Measurements from ENCODE around the gene CACNA1B. TPM values are rescaled to one million over a fixed set of nuclear protein-coding genes. Genes with fewer than 3 reads are reported as not detected.

The CACNA1B gene
- polyA plus RNA-seq, 2 of the 4 experiments (the other 2 are of a cell fraction) = 0.03 to 0.06 TPM

DNA sequence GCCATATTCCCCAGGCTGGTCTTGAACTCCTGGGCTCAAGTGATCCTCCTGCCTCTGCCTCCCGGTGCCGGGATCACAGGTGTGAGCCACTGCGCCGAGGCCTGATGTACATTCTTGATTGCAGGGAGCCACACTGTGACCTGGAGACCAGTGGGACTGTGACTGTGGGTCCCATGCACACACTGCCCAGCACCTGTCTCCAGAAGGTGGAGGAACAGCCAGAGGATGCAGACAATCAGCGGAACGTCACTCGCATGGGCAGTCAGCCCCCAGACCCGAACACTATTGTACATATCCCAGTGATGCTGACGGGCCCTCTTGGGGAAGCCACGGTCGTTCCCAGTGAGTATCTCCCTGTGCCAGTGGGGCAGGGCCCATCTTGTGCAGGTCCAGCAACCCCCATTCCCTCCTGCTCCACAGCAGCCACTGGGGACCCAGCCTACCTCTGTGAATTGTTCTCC is 147.3 kb downstream of the CACNA1B start:
- H3K4me3 ChIP-seq = no peak overlapping the region
- no peak overlapping the region for H3K4me2 ChIP-seq
- DNase-seq (ENCODE audit: low read depth in 1 of 2, low spot score in 1 of 2) = no peak
- ChIA-PET CTCF (interaction anchor here (1.0 to 1.2 kb wide), 2 partner anchors 10 to 16 kb away, joined by 3 to 5 read pairs; no protein-coding TSS in a partner anchor), POLR2A (no interaction called here)
- TF ChIP-seq NR3C1 (IDR thresholded peaks at IDR 0.05) = no peak
- TF ChIP-seq, protein P1, sequence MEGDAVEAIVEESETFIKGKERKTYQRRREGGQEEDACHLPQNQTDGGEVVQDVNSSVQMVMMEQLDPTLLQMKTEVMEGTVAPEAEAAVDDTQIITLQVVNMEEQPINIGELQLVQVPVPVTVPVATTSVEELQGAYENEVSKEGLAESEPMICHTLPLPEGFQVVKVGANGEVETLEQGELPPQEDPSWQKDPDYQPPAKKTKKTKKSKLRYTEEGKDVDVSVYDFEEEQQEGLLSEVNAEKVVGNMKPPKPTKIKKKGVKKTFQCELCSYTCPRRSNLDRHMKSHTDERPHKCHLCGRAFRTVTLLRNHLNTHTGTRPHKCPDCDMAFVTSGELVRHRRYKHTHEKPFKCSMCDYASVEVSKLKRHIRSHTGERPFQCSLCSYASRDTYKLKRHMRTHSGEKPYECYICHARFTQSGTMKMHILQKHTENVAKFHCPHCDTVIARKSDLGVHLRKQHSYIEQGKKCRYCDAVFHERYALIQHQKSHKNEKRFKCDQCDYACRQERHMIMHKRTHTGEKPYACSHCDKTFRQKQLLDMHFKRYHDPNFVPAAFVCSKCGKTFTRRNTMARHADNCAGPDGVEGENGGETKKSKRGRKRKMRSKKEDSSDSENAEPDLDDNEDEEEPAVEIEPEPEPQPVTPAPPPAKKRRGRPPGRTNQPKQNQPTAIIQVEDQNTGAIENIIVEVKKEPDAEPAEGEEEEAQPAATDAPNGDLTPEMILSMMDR (IDR thresholded peaks at IDR 0.05) = no peak
- no peak for TF ChIP-seq MYC (IDR thresholded peaks at IDR 0.05; ENCODE audit: borderline replicate concordance, low read length)
- TF ChIP-seq ZFP36 (IDR thresholded peaks at IDR 0.05; ENCODE audit: borderline replicate concordance, partially characterized antibody) = no peak
- no peak for TF ChIP-seq NPAS2 (CRISPR knock-in tag; IDR thresholded peaks at IDR 0.05; ENCODE audit: borderline replicate concordance)
- TF ChIP-seq KDM5A (IDR thresholded peaks at IDR 0.05) = no peak
- TF ChIP-seq RAD21 (conservative IDR thresholded peaks at IDR 0.05 in 1 of 2, IDR thresholded peaks at IDR 0.05 in 1 of 2) = no peak
- TF ChIP-seq, protein P2, sequence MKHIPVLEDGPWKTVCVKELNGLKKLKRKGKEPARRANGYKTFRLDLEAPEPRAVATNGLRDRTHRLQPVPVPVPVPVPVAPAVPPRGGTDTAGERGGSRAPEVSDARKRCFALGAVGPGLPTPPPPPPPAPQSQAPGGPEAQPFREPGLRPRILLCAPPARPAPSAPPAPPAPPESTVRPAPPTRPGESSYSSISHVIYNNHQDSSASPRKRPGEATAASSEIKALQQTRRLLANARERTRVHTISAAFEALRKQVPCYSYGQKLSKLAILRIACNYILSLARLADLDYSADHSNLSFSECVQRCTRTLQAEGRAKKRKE (CRISPR knock-in tag; IDR thresholded peaks at IDR 0.05; ENCODE audit: low read depth) = no peak
- no peak for TF ChIP-seq POLR2A (IDR thresholded peaks at IDR 0.05; ENCODE audit: low read length)
- TF ChIP-seq TP53 (CRISPR knock-in tag; IDR thresholded peaks at IDR 0.05) = no peak
- TF ChIP-seq, protein P3, sequence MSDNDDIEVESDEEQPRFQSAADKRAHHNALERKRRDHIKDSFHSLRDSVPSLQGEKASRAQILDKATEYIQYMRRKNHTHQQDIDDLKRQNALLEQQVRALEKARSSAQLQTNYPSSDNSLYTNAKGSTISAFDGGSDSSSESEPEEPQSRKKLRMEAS (IDR thresholded peaks at IDR 0.05) = no peak
- H3K9me3 ChIP-seq = no peaks in the 10 kb centered on the region; the same call in 2 of the 3 replicates
- peaks cover 5% of the 10 kb centered on the region; the same call in 2 of the 3 replicates for H3K4me1 ChIP-seq
- no peak overlapping the region for H3K27ac ChIP-seq
- no peak for ATAC-seq
- no peak for FAIRE-seq
- 97% methylated on average over 6 of the region's 11 CpGs for WGBS (ENCODE audit: missing lambda C conversion rate)

DNA sequence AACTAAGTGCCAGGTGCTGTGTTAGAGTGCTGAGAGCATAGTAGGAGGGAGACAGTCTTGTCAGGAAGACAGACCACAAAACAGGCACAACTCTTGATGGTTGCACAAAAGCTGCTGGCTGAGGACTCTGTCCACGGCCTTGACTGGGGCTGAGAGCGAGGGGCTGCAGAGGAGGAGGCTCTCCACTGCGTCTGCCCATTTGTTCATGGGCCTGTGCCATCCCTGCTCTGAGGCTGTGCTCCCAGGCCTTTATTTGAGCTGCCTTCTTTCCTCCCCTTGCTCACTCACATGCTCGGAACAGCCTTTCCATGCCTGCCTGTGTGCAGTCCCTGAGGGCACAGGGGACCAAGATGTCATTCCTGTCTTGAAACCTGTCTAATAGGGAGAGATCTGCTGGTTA is 147.8 kb downstream of the CACNA1B start:
- ATAC-seq = no peak
- Histone ChIP-seq H3K4me1 (peaks cover 5% of the 10 kb centered on the region; the same call in 2 of the 3 replicates), H3K9me3 (no peaks in the 10 kb centered on the region; the same call in 2 of the 3 replicates), H3K4me2 (no peak overlapping the region), H3K27ac (no peak overlapping the region), H3K4me3 (no peak overlapping the region)
- POLR2A ChIA-PET = no interaction called here
- 41% methylated on average over 4 of the region's 4 CpGs for WGBS (ENCODE audit: missing lambda C conversion rate)
- DNase-seq (ENCODE audit: low read depth in 1 of 2, low spot score in 1 of 2) = no peak
- no peak for TF ChIP-seq FOSL2 (IDR thresholded peaks at IDR 0.05)
- TF ChIP-seq FOSL2 (CRISPR knock-in tag; IDR thresholded peaks at IDR 0.05) = no peak
- no peak for TF ChIP-seq RAD21 (conservative IDR thresholded peaks at IDR 0.05 in 1 of 2, IDR thresholded peaks at IDR 0.05 in 1 of 2)
- no peak for TF ChIP-seq JUNB (IDR thresholded peaks at IDR 0.05)
- no peak for TF ChIP-seq ESRRA (IDR thresholded peaks at IDR 0.05; ENCODE audit: borderline replicate concordance, low read length)
- no peak for TF ChIP-seq RFX5 (IDR thresholded peaks at IDR 0.05)
- TF ChIP-seq, protein P2 (CRISPR knock-in tag; IDR thresholded peaks at IDR 0.05; ENCODE audit: low read depth) = no peak
- no peak for TF ChIP-seq GATA3 (IDR thresholded peaks at IDR 0.05; ENCODE audit: borderline replicate concordance)
- no peak for TF ChIP-seq FOXS1 (CRISPR knock-in tag; IDR thresholded peaks at IDR 0.05)
- no peak for TF ChIP-seq ZC3H11A (IDR thresholded peaks at IDR 0.05)
- no peak for TF ChIP-seq HOXA7 (CRISPR knock-in tag; IDR thresholded peaks at IDR 0.05)
- no peak for FAIRE-seq
- CTCF ChIA-PET = interaction anchor here (1.0 to 1.2 kb wide), 2 partner anchors 9 to 16 kb away, joined by 3 to 5 read pairs; no protein-coding TSS in a partner anchor

DNA sequence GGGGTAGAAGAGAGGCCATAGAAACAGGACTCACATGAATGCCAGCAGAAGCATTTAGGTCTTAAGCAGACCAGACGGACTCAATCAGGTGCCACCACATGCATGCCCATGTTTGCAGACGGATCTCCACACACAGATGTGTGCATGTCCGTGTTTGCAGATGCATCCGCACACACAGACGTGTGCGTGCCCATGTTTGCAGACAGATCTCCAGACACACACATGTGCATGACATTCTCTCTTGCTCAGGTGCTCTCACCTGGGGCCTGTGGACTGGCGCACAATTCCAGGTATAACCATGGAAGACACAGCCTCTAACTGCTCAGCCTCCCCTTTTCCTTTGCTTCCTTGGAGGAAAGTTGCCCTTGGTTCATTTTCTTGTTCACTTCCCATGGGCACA is 148.3 kb downstream of the CACNA1B start:
- FAIRE-seq = no peak
- WGBS (ENCODE audit: missing lambda C conversion rate) = 58% methylated on average over 7 of the region's 7 CpGs
- H3K27ac ChIP-seq = no peak overlapping the region
- CTCF ChIA-PET = no interaction called here
- H3K4me2 ChIP-seq = no peak overlapping the region
- peaks cover 5% of the 10 kb centered on the region; the same call in 2 of the 3 replicates for H3K4me1 ChIP-seq
- no peaks in the 10 kb centered on the region; the same call in 2 of the 3 replicates for H3K9me3 ChIP-seq
- no peak for DNase-seq (ENCODE audit: low read depth in 1 of 2, low spot score in 1 of 2)
- no peak overlapping the region for H3K4me3 ChIP-seq
- POLR2A ChIA-PET = no interaction called here
- ATAC-seq = no peak
- no peak for TF ChIP-seq TFCP2L1 (CRISPR knock-in tag; IDR thresholded peaks at IDR 0.05)
- no peak for TF ChIP-seq ZC3H11A (IDR thresholded peaks at IDR 0.05)
- no peak for TF ChIP-seq RAD21 (conservative IDR thresholded peaks at IDR 0.05 in 1 of 2, IDR thresholded peaks at IDR 0.05 in 1 of 2)
- no peak for TF ChIP-seq SMC3 (IDR thresholded peaks at IDR 0.05)
- TF ChIP-seq, protein P4, sequence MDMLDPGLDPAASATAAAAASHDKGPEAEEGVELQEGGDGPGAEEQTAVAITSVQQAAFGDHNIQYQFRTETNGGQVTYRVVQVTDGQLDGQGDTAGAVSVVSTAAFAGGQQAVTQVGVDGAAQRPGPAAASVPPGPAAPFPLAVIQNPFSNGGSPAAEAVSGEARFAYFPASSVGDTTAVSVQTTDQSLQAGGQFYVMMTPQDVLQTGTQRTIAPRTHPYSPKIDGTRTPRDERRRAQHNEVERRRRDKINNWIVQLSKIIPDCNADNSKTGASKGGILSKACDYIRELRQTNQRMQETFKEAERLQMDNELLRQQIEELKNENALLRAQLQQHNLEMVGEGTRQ (IDR thresholded peaks at IDR 0.05) = no peak
- no peak for TF ChIP-seq RNF2 (IDR thresholded peaks at IDR 0.05; ENCODE audit: borderline replicate concordance, low read depth)
- TF ChIP-seq POLR2AphosphoS2 (conservative IDR thresholded peaks at IDR 0.05; ENCODE audit: low read length) = no peak
- TF ChIP-seq JUN (IDR thresholded peaks at IDR 0.05) = no peak
- TF ChIP-seq RARB (CRISPR knock-in tag; IDR thresholded peaks at IDR 0.05) = no peak
- no peak for TF ChIP-seq CBX2 (IDR thresholded peaks at IDR 0.05; ENCODE audit: borderline replicate concordance, low read depth)
- TF ChIP-seq, protein P5, sequence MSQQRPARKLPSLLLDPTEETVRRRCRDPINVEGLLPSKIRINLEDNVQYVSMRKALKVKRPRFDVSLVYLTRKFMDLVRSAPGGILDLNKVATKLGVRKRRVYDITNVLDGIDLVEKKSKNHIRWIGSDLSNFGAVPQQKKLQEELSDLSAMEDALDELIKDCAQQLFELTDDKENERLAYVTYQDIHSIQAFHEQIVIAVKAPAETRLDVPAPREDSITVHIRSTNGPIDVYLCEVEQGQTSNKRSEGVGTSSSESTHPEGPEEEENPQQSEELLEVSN (IDR thresholded peaks at IDR 0.05; ENCODE audit: borderline replicate concordance, low read depth) = no peak
- no peak for TF ChIP-seq KDM1A (IDR thresholded peaks at IDR 0.05; ENCODE audit: low read depth)
- no peak for TF ChIP-seq NFE2L2 (conservative IDR thresholded peaks at IDR 0.05; ENCODE audit: low read length)
- no peak for TF ChIP-seq JUNB (IDR thresholded peaks at IDR 0.05)
